Activated CD4-positive, alpha-beta T cell treated with anti-CD3 and anti-CD28 coated beads for 36 hours (primary cell): Measurements from ENCODE around the gene NOXA1. TPM values are rescaled to one million over a fixed set of nuclear protein-coding genes. Genes with fewer than 3 reads are reported as not detected.
"Not testable (repeated sequence)": the region's sequence is repeated elsewhere in the genome, so short reads cannot be mapped to it uniquely, and the experiment has no call there.

Experiments used
- ATAC-seq: fragments of 200-7000 bp; cut with Tn5 transposase; one replicate; pipeline ENCODE4 v1.10.0; 2021; ENCODE audit warnings: mild to moderate bottlenecking, moderate library complexity
- CTCF ChIA-PET: fragments of 350-600 bp; sonication (Branson Sonifier 250); formaldehyde crosslinking; loops from one replicate; lab custom pipeline; 2021; ENCODE audit warnings: antibody characterized with exemption; lab: Charles Lee
- POLR2A ChIA-PET: fragments of 350-600 bp; sonication (Branson Sonifier 250); formaldehyde crosslinking; loops from one replicate; lab custom pipeline; 2021; ENCODE audit warnings: antibody characterized with exemption, inconsistent platforms; lab: Charles Lee
- DNase-seq: peaks from one replicate; pipeline ENCODE4 v3.0.0-alpha.2; 2020
- H3K27ac Mint-ChIP-seq: one replicate; pipeline ENCODE4 v1.8.0; 2021; ENCODE audit warnings: mixed read lengths
- H3K27me3 Mint-ChIP-seq: one replicate; pipeline ENCODE4 v1.8.0; 2021; ENCODE audit warnings: mixed read lengths
- H3K36me3 Mint-ChIP-seq: one replicate; pipeline ENCODE4 v1.8.0; 2021; ENCODE audit warnings: low read depth, mixed read lengths
- H3K4me1 Mint-ChIP-seq: one replicate; pipeline ENCODE4 v1.8.0; 2021; ENCODE audit warnings: mixed read lengths
- H3K4me3 Mint-ChIP-seq: one replicate; pipeline ENCODE4 v1.8.0; 2021; ENCODE audit warnings: mild to moderate bottlenecking, moderate library complexity, mixed read lengths
- H3K9me3 Mint-ChIP-seq: one replicate; pipeline ENCODE4 v1.8.0; 2021; ENCODE audit warnings: low read depth, mixed read lengths
- intact Hi-C, 2 experiments: fragments of 100-400 bp; cut with DNase I in 1 of 2; cut with micrococcal nuclease in 1 of 2; formaldehyde crosslinking; loops; one replicate each; pipeline versions ENCODE4 v1.14.2 to v1.15.1; 2022 to 2024; cut with DNase I, micrococcal nuclease
- total RNA-seq, 2 experiments: library from RNA; stranded (reverse); gene quantifications; one replicate each; pipeline ENCODE4 v1.2.3, GENCODE V29; 2021

The NOXA1 gene
- total RNA-seq, 2 experiments from 2014 or later: 0.97 to 1.7 TPM

DNA sequence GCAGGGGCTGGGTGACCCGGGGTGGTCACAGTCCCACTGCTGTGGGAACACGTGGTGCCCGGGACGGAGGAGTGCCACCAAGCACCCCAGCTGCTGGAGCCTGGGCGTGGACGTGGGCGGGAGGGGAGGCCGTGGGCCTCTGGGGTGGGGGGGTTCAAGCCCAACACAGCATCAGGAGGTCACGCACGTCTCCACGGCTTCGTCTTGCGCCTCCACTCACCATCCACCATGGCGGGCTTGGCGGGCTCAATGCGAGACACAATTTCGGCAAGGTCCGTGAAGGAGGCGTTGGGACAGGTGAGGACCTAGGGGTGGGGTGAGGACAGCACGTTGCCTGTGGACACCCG, 38.1 kb downstream of the NOXA1 start:
- no peak for DNase-seq
- Mint-ChIP-seq H3K9me3 (no peaks in the 10 kb centered on the region), H3K4me3 (peak overlapping the region; percentile 77), H3K36me3 (peaks cover 4% of the 10 kb centered on the region), H3K4me1 (peaks cover 22% of the 10 kb centered on the region), H3K27me3 (no peaks in the 10 kb centered on the region), H3K27ac (no peak overlapping the region)
- intact Hi-C loops: loop anchor here in 1 of 2 experiments (1.0 to 5.0 kb wide), 2 partner anchors 483 to 914 kb away; partner anchors contain the start of gene NOTCH1
- CTCF ChIA-PET: interaction anchor here (1.0 kb wide), 1 partner anchor 38 kb away, joined by 3 read pairs; the partner anchor contains the start of genes EXD3 and NOXA1
- POLR2A ChIA-PET: interaction anchor here (1.3 kb wide), 1 partner anchor 9 kb away, joined by 5 read pairs; no protein-coding TSS in a partner anchor
- ATAC-seq: no peak

- Mint-ChIP-seq H3K4me1 (peaks cover 19% of the 10 kb centered on the region), H3K36me3 (peaks cover 1% of the 10 kb centered on the region), H3K27me3 (no peaks in the 10 kb centered on the region), H3K27ac (peak overlapping the region; percentile 83), H3K9me3 (no peaks in the 10 kb centered on the region), H3K4me3 (peak overlapping the region; percentile 77)
- intact Hi-C loops: loop anchor here in 1 of 2 experiments (1.0 to 5.0 kb wide), 2 partner anchors 484 to 915 kb away; partner anchors contain the start of gene NOTCH1
- DNase-seq (peak; percentile 91), ATAC-seq (peak; percentile 79)
- POLR2A ChIA-PET: interaction anchor here (1.3 kb wide), 1 partner anchor 9 kb away, joined by 5 read pairs; no protein-coding TSS in a partner anchor
- CTCF ChIA-PET: interaction anchor here (1.0 kb wide), 1 partner anchor 39 kb away, joined by 3 read pairs; the partner anchor contains the start of genes EXD3 and NOXA1
Measured at GRCh38 chr9:137461663-137462395, 38.6 kb downstream of the NOXA1 start.

- no peak for ATAC-seq
- H3K36me3 Mint-ChIP-seq: no peaks in the 10 kb centered on the region
- peaks cover 17% of the 10 kb centered on the region for H3K4me1 Mint-ChIP-seq
- H3K4me3 Mint-ChIP-seq: peak overlapping the region; percentile 77
- H3K9me3 Mint-ChIP-seq: no peaks in the 10 kb centered on the region
- intact Hi-C loops: loop anchor here in 1 of 2 experiments (5.0 kb wide), 1 partner anchor 915 kb away; the partner anchor contains the start of gene NOTCH1
- H3K27me3 Mint-ChIP-seq: no peaks in the 10 kb centered on the region
- DNase-seq: peak; percentile 14
- H3K27ac Mint-ChIP-seq: peak overlapping the region; percentile 47
- POLR2A ChIA-PET: interaction anchor here (1.3 kb wide), 1 partner anchor 10 kb away, joined by 5 read pairs; no protein-coding TSS in a partner anchor
- CTCF ChIA-PET: no interaction called here
Measured at GRCh38 chr9:137462396-137462985, 39.3 kb downstream of the NOXA1 start.

GRCh38 chr9:137462986-137463930, 40.1 kb downstream of the NOXA1 start:
- CTCF ChIA-PET: interaction anchor here (0.6 kb wide), 2 partner anchors 18 to 157 kb away, joined by 3 read pairs; no protein-coding TSS in a partner anchor
- no peaks in the 10 kb centered on the region for H3K27me3 Mint-ChIP-seq
- intact Hi-C loops: loop anchor here in 1 of 2 experiments (5.0 kb wide), 1 partner anchor 916 kb away; the partner anchor contains the start of gene NOTCH1

GRCh38 chr9:137463931-137464290, 40.7 kb downstream of the NOXA1 start:
- peaks cover under 1% of the 10 kb centered on the region for H3K27me3 Mint-ChIP-seq
- intact Hi-C loops: loop anchor here in 1 of 2 experiments (5.0 kb wide), 1 partner anchor 917 kb away; the partner anchor contains the start of gene NOTCH1
- no peak overlapping the region for H3K4me3 Mint-ChIP-seq
- ChIA-PET POLR2A (no interaction called here), CTCF (no interaction called here)
- H3K36me3 Mint-ChIP-seq: no peaks in the 10 kb centered on the region
- H3K4me1 Mint-ChIP-seq: peaks cover 15% of the 10 kb centered on the region
- no peak for ATAC-seq
- H3K27ac Mint-ChIP-seq: no peak overlapping the region
- DNase-seq: no peak
- H3K9me3 Mint-ChIP-seq: no peaks in the 10 kb centered on the region

More at GRCh38 chr9:137462986-137463930, 40.1 kb downstream of the NOXA1 start:
- Mint-ChIP-seq H3K4me3 (peak overlapping the region; percentile 44), H3K27ac (peak overlapping the region; percentile 47), H3K9me3 (no peaks in the 10 kb centered on the region), H3K4me1 (peaks cover 15% of the 10 kb centered on the region), H3K36me3 (no peaks in the 10 kb centered on the region)
- DNase-seq: no peak
- POLR2A ChIA-PET: interaction anchor here (0.6 kb wide), 1 partner anchor 581 kb away, joined by 3 read pairs; no protein-coding TSS in a partner anchor
- ATAC-seq: no peak

DNA sequence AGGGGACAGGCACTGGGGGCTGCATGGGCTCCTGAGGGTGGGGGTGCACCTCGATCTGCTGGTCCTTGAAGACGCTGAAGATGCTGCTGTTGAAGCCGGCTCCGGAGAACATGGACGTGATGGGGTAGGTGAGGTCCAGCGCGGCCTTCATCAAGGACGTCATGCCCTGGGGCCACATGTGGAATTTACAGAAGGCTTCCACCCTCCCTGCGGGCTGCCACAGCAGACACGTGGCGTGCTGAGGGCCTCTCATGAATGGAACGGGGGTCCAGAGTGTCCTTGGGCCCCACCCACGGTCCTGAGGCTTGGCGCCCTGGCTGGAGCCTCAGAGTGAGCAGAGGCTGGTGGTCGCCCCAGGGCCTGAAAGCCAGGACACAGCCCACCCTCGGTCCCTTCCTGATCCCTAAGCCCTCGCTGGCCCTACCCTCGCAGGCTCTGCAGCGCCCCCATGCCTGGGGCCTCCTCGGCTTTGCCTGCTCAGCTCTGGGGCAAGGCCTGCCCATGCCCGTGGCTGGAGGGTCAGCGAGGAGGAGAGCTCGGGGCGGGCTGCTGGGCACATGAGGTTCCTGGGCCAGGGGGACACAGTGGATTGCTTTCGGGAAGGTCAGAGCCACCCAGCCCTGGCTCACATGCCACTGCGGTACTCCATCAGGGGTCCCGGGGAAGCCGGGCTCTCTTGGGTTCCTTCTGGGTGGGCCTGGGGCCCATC, 41.3 kb downstream of the NOXA1 start:
- no peak for DNase-seq
- Mint-ChIP-seq H3K4me3 (no peak overlapping the region), H3K36me3 (no peaks in the 10 kb centered on the region), H3K27ac (no peak overlapping the region), H3K27me3 (peaks cover 4% of the 10 kb centered on the region), H3K9me3 (no peaks in the 10 kb centered on the region), H3K4me1 (peaks cover 15% of the 10 kb centered on the region)
- ATAC-seq: no peak
- POLR2A ChIA-PET: no interaction called here
- CTCF ChIA-PET: no interaction called here
- intact Hi-C loops: loop anchor here in 1 of 2 experiments (5.0 kb wide), 1 partner anchor 917 kb away; the partner anchor contains the start of gene NOTCH1

DNA sequence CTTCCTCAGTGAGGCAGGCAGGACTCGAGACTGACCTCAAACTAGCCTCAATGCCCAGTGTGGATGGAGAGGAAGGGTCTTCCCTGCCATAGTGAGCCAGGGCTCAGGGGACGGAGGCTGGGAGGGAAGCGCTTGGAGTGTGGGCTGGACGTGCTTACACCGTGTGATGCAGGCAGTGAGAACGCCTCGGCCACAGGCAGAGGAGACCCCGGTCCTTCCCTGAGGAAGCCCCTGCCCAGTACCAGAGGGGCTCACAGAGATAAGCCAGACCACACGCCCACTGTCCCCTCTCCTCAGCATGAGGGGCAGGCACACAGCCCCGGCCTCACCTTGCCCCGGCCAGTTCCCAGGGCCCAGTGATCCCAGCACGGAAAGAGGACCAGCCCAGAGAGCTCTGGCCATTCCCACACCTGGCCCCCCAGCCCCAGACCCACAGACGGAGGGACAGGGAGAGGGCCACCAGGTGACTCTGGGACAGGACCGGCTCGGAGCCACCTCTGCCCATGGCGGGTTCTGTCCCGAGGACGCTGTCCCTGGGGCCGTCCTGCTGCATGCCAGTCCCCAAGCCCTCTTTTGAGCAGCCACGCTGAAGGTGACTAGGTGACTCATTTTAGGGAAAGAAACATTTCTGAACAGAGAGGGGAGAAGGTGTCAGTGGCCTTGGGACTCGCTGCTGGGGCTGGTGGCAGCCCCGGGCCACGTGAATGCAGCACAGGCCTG, 42.0 kb downstream of the NOXA1 start:
- ChIA-PET POLR2A (no interaction called here), CTCF (no interaction called here)
- DNase-seq (no peak), ATAC-seq (no peak)
- H3K27me3 Mint-ChIP-seq: peaks cover 4% of the 10 kb centered on the region
- H3K36me3 Mint-ChIP-seq: no peaks in the 10 kb centered on the region
- no peak overlapping the region for H3K4me3 Mint-ChIP-seq
- no peak overlapping the region for H3K27ac Mint-ChIP-seq
- no peaks in the 10 kb centered on the region for H3K9me3 Mint-ChIP-seq
- intact Hi-C loops: loop anchor here in 1 of 2 experiments (5.0 kb wide), 1 partner anchor 918 kb away; the partner anchor contains the start of gene NOTCH1
- H3K4me1 Mint-ChIP-seq: peaks cover 12% of the 10 kb centered on the region

GRCh38 chr9:137465720-137466388, 42.7 kb downstream of the NOXA1 start:
- CTCF ChIA-PET: no interaction called here
- DNase-seq (no peak), ATAC-seq (no peak)
- H3K36me3 Mint-ChIP-seq: no peaks in the 10 kb centered on the region
- no peaks in the 10 kb centered on the region for H3K9me3 Mint-ChIP-seq
- peaks cover 4% of the 10 kb centered on the region for H3K27me3 Mint-ChIP-seq
- no peak overlapping the region for H3K4me3 Mint-ChIP-seq
- peaks cover 16% of the 10 kb centered on the region for H3K4me1 Mint-ChIP-seq
- POLR2A ChIA-PET: no interaction called here
- H3K27ac Mint-ChIP-seq: no peak overlapping the region
- intact Hi-C loops: no loop called here

- H3K4me3 Mint-ChIP-seq, H3K27ac Mint-ChIP-seq, H3K9me3 Mint-ChIP-seq, H3K36me3 Mint-ChIP-seq, CTCF ChIA-PET, POLR2A ChIA-PET, ATAC-seq, H3K27me3 Mint-ChIP-seq, intact Hi-C loops, DNase-seq: not testable (repeated sequence)
- H3K4me1 Mint-ChIP-seq: peaks cover 11% of the 10 kb centered on the region
Measured at GRCh38 chr9:137466389-137467085, 43.3 kb downstream of the NOXA1 start.
